ENCODE data around the gene FSCN2.

Gene FSCN2

GRCh38 chr17:81542431-81543338, 14.5 kb downstream of the FSCN2 start:
- DNase-seq = no peak

GRCh38 chr17:81543339-81543675, 15.1 kb downstream of the FSCN2 start:
- DNase-seq = no peak

DNA sequence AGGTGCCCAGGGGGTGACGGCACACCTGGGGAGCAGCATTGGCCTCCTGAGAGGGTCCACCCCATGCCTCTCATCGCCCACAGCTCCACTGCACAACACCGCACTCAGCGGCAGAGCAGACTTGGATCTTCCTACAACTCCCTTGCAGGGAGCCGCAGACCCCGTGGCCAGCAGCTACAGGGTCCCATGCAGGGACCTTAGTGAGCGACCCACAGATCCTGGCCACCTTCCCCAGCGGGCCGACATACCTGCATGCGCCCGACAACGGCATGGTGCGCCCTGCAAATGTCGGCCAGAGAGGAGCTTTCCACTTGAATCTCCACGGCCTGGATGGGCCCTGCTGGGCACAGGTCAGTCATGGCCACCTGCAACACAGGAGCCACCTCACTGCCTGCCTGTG, 15.6 kb downstream of the FSCN2 start:
- no peak for DNase-seq

GRCh38 chr17:81544281-81544974, 16.3 kb downstream of the FSCN2 start:
- DNase-seq = no peak

GRCh38 chr17:81545160-81545949, 17.2 kb downstream of the FSCN2 start:
- no peak for DNase-seq

DNA sequence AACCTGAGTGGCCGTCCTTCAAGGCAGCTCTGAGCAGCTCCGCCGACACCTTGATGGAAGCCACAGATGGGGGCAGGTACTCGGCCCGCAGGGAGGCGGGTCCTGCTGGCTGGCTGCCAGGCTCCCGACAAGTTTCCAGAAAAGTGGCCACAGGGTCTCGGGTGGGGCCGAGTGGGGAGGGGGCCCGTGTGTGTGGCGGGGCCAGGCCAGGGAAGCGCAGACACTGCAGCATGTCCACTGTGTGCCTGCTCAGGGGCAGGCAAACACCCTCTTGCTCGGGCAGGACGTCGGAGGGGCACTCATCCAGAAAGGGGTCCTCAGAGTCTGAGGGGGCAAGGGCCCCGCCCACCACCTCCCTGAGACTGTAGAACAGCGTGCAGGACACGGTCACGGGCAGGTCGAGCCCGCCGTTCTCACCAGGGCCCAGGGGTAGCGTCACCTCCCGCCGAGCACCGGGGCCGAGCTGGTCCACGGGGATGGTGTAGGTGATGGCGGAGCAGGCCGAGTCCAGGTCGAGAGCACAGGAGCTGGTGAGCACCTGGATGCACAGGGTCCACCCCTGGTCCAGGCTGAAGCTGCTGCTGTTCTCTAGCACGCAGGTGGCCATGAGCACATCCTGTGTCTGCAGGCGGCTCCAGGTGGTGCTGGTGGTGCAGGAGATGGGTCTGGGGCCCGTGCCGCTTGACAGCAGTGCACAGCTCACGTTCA, 18.9 kb downstream of the FSCN2 start:
- DNase-seq = no peak

DNA sequence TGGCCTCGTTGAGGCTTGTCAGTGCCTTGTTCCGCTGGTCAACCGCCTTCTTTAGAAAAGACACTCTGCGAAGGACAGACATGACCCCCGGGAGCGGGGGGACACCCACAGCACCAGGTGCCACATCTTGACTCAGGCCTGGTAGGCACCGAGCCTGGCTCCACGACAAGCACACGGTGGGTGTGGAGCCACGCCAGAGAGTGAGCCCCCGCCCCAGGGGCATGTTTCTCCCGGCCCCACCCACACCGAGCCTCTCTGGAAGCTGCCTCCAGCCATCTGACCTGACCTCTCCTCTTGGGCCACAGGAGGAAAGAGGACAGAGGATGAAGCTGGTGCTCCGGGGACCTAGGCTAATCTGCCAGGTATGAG, 19.4 kb downstream of the FSCN2 start:
- DNase-seq = no peak

GRCh38 chr17:81549031-81549557, 20.9 kb downstream of the FSCN2 start:
- DNase-seq = no peak

DNA sequence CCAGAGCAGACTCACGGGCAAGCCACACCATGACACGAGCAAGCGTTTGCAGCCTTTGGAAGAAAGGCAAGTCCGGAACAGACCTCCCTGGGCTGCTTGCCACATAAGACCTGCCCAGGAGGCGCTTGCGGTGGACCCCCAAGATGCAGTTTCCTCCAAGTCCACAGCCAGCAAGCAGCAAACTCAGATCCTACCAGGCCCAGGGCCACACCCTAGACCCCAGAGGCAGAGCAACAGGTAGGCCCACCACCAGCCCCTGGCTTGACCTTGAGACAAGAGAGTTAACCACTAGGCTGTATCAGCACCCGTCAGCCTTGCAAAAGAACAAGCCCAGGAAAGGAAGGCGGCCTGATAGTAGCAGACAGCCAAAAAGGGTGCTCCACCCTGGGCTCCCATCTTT, 21.6 kb downstream of the FSCN2 start:
- no peak for DNase-seq

DNA sequence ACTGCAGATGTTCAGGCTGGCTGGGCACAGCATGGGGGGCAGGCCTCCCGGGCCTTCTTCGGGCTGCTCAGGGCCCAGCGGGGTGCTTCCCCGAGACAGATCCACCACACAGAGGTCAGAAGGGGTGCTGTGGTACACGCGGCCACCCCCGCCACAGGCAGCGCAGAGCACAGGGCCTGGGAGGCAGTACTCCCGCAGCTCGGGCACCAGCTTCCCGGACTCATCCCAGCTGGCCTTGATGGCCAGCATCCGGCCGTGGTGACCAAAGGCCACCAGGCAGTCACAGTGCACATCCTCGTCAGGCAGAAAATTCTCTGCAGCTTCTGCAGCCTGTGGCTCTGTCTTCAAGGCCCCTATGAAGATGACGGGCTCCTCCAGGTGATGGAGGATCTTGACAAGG, 22.1 kb downstream of the FSCN2 start:
- no peak for DNase-seq

GRCh38 chr17:81550830-81551457, 22.8 kb downstream of the FSCN2 start:
- DNase-seq = no peak

- no peak for DNase-seq
Observed at GRCh38 chr17:81551458-81552243, 23.5 kb downstream of the FSCN2 start.

GRCh38 chr17:81552244-81553017, 24.3 kb downstream of the FSCN2 start, which contains the start of gene FAAP100:
FAAP100 (minus strand) TSS chr17:81552353; CDS start chr17:81552330, 23 bp downstream.
- peak; percentile 90 for DNase-seq

DNA sequence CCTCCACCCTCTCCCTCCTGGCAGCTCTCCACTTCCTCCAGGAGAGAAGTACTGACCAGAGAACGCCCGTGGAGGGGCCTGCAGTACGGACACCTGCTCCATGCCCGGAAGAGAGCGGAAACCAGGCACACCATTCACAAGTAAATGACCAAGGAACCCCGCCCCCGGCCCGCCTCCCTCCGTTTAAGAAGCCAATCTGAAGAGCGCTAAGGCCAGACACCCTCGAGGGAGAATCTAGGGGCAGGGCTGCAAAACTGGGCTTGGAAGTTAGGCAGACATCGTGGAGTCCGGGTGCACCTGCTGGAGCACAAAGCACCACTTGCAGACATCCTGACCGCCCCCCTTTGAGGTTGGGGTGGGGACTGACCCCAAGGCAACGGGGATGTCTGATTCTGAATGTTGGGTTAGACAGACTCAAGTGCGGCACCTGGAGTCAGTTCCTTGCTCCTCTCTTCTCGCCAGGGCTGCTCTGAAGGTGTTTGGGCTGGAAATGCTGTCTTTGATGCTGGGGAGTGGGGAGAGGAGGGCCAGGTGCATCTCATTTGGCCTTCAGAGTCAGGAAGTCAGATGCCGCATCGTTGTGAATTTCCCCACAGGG, 24.9 kb downstream of the FSCN2 start:
- DNase-seq = peak; percentile 92

GRCh38 chr17:81553616-81554181, 25.5 kb downstream of the FSCN2 start:
- DNase-seq = no peak

- DNase-seq = no peak
Observed at GRCh38 chr17:81556175-81556691, 28.1 kb downstream of the FSCN2 start.

GRCh38 chr17:81556863-81557262, 28.7 kb downstream of the FSCN2 start:
- no peak for DNase-seq

GRCh38 chr17:81557276-81558114, 29.3 kb downstream of the FSCN2 start:
- DNase-seq = no peak

DNA sequence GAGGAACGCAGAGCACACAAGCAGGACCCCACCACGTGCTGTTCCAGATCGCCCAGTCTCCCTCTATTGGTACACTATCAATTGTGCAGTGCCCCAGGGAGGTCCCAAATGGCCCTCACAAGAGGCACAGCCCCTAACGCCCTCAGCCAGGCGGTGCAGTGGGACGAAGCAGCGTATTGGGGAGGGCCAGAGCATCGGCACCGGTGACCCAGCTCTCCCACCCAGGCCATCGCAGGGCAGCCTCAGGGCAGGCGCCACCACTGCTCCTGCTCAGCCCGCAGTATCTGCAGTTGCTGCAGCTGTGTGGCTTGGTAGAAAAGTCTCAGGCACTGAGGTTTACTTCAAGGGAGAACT, 29.9 kb downstream of the FSCN2 start:
- no peak for DNase-seq

Measured in RPMI8226 (cell line).